ENCODE results near the gene LRRC8D. TPM values are rescaled to one million over a fixed set of nuclear protein-coding genes. Genes with fewer than 3 reads are reported as not detected.

LRRC8D gene
- total and polyA plus RNA-seq, 2 donors from 2014 or later: 16.3 to 36.6 TPM

DNA sequence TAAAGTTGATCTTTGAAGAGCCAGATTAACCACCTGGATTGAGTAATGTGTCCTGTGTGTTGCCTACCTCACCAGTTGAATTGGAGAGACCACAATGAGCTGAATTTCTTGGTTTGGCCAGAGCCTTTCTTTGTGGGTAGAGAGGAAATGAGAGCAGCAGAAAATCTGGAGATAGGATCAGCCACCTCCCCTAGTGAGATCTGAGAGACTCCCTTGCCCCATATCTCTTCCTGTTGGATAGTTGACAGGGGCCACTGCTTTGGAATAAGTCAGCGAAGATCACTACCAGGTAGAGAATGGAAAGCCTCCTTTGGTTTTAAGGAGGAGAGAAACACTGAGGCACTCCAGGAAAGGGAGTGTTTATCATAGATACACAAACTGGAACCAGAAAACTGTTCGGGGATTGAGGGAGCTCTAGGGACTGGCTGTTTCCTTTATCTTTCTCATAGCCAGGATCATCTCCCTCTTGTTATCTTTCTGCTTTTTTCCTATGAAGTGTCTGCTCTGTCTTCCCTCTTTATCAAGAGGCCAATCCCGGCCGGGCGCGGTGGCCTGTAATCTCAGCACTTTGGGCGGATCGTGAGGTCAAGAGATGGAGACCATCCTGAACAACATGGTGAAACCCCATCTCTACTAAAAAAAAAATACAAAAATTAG is 152.8 kb downstream of the LRRC8D start:
- DNase-seq (no peak), FAIRE-seq (no peak)
- H3K9me3 ChIP-seq (ENCODE audit: control insufficient read depth in 2 of 3, insufficient read depth in 1 of 3, low read length in 3 of 3): no peaks in the 10 kb centered on the region
- no peaks in the 10 kb centered on the region for H3K4me1 ChIP-seq (ENCODE audit: control insufficient read depth in 2 of 3, insufficient read depth in 2 of 3, low read depth in 1 of 3, low read length in 3 of 3)
- TF ChIP-seq, protein P1, sequence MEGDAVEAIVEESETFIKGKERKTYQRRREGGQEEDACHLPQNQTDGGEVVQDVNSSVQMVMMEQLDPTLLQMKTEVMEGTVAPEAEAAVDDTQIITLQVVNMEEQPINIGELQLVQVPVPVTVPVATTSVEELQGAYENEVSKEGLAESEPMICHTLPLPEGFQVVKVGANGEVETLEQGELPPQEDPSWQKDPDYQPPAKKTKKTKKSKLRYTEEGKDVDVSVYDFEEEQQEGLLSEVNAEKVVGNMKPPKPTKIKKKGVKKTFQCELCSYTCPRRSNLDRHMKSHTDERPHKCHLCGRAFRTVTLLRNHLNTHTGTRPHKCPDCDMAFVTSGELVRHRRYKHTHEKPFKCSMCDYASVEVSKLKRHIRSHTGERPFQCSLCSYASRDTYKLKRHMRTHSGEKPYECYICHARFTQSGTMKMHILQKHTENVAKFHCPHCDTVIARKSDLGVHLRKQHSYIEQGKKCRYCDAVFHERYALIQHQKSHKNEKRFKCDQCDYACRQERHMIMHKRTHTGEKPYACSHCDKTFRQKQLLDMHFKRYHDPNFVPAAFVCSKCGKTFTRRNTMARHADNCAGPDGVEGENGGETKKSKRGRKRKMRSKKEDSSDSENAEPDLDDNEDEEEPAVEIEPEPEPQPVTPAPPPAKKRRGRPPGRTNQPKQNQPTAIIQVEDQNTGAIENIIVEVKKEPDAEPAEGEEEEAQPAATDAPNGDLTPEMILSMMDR (IDR thresholded peaks at IDR 0.05; ENCODE audit: borderline replicate concordance, extremely low read depth, insufficient read depth): no peak
- H3K36me3 ChIP-seq (ENCODE audit: control insufficient read depth in 2 of 3, insufficient read depth in 3 of 3, low read length in 3 of 3): no peaks in the 10 kb centered on the region
- H3K4me3 ChIP-seq (ENCODE audit: low read length in 3 of 3): no peak overlapping the region
- intact Hi-C loops (cut with DNase I): no loop called here
- no peak overlapping the region for H3K27ac ChIP-seq (ENCODE audit: low read depth in 2 of 2, low read length in 2 of 2)
- H3K9ac ChIP-seq (ENCODE audit: low read length in 3 of 3): no peak overlapping the region
- no peaks in the 10 kb centered on the region for H3K27me3 ChIP-seq (ENCODE audit: control insufficient read depth, insufficient read depth, low read length)

DNA sequence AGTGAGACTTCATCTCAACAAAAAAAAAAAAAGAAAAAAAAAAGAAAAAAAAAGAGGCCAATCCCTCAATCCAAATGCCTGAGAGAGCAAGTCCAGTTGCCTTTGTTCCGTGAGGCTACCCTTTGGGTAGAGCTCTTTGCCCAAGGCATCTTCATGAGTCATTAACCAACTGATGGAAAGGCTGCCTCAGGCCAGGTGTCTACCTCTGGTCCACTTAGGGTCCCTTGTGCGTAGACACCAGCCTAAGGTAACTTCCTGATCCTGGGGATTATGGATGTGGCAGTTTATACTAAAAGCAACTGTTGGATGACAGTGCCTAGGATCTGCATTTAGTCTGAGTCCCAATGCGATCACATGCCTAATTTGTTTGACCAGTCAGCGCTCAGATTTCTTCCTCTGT is 153.4 kb downstream of the LRRC8D start:
- TF ChIP-seq, protein P1 (IDR thresholded peaks at IDR 0.05; ENCODE audit: borderline replicate concordance, extremely low read depth, insufficient read depth): no peak
- H3K4me3 ChIP-seq (ENCODE audit: low read length in 3 of 3): no peak overlapping the region
- DNase-seq: no peak
- FAIRE-seq: no peak
- no peaks in the 10 kb centered on the region for H3K27me3 ChIP-seq (ENCODE audit: control insufficient read depth, insufficient read depth, low read length)
- no peak overlapping the region for H3K9ac ChIP-seq (ENCODE audit: low read length in 3 of 3)
- intact Hi-C loops (cut with DNase I): no loop called here
- H3K4me1 ChIP-seq (ENCODE audit: control insufficient read depth in 2 of 3, insufficient read depth in 2 of 3, low read depth in 1 of 3, low read length in 3 of 3): no peaks in the 10 kb centered on the region
- H3K9me3 ChIP-seq (ENCODE audit: control insufficient read depth in 2 of 3, insufficient read depth in 1 of 3, low read length in 3 of 3): no peaks in the 10 kb centered on the region
- H3K36me3 ChIP-seq (ENCODE audit: control insufficient read depth in 2 of 3, insufficient read depth in 3 of 3, low read length in 3 of 3): no peaks in the 10 kb centered on the region
- no peak overlapping the region for H3K27ac ChIP-seq (ENCODE audit: low read depth in 2 of 2, low read length in 2 of 2)

DNA sequence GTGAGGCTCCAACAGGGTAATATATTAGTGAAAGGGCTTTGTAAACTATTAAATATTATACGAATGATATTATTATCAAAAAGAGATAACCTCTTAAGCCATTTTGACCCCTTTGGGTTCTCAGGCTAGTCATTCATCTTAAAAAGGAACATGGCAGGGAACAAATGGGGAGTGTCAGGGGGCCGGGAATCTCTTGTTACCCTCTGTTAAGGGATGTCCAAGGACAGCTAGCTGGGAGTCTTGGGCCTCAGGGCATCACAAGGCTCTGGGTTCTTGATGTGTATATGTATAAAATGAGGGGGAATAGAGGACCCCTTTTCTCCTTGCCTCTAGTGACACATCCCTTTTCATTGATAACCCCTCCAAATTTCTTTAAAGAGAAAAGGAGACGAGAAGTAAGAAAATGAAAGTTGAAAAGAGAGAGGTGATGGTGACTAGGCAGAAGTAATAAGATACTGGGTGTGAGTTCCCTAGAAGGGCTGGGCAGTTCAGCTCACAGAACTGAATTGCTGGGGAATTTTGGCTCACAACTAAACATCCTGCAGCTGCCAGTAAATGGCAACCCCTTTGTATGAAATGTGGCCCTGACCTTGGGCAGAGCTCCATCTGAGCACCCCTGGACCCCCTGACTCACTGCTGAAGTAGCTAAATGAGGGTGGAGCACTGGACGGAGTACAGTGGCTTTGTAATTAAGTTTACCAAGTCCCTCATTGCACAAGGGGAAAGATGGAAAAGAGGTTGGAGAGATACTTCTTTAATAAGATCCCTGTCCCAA is 154.1 kb downstream of the LRRC8D start:
- no peak for FAIRE-seq
- no peaks in the 10 kb centered on the region for H3K36me3 ChIP-seq (ENCODE audit: control insufficient read depth in 2 of 3, insufficient read depth in 3 of 3, low read length in 3 of 3)
- no peaks in the 10 kb centered on the region for H3K4me1 ChIP-seq (ENCODE audit: control insufficient read depth in 2 of 3, insufficient read depth in 2 of 3, low read depth in 1 of 3, low read length in 3 of 3)
- intact Hi-C loops (cut with DNase I): loop anchor here (5.0 kb wide), 1 partner anchor 183 kb away; no protein-coding TSS in a partner anchor
- H3K27ac ChIP-seq (ENCODE audit: low read depth in 2 of 2, low read length in 2 of 2): no peak overlapping the region
- no peak overlapping the region for H3K4me3 ChIP-seq (ENCODE audit: low read length in 3 of 3)
- H3K27me3 ChIP-seq (ENCODE audit: control insufficient read depth, insufficient read depth, low read length): no peaks in the 10 kb centered on the region
- H3K9ac ChIP-seq (ENCODE audit: low read length in 3 of 3): no peak overlapping the region
- DNase-seq: no peak
- H3K9me3 ChIP-seq (ENCODE audit: control insufficient read depth in 2 of 3, insufficient read depth in 1 of 3, low read length in 3 of 3): no peaks in the 10 kb centered on the region
- TF ChIP-seq, protein P1 (IDR thresholded peaks at IDR 0.05; ENCODE audit: borderline replicate concordance, extremely low read depth, insufficient read depth): no peak

All from kidney (tissue), 14 donors.